H1 (cell line): ENCODE results near the gene ETDB. TPM values are rescaled to one million over a fixed set of nuclear protein-coding genes. Genes with fewer than 3 reads are reported as not detected.
A peak's percentile ranks its signal among the peaks of the same experiment; 100 is the strongest.

Source experiments
- ASH2L ChIP-seq: fragments of 200-600, 300-600 bp; sonication (generic); IDR thresholded peaks from one replicate; pipeline ENCODE4 v1.7.1; 2017; ENCODE audit warnings: low read length
- KDM4A ChIP-seq: IDR thresholded peaks from one replicate; pipeline ENCODE4 v1.7.1; 2012; ENCODE audit warnings: low read depth, mild to moderate bottlenecking, moderate library complexity, low read length, inconsistent platforms; ENCODE audit not compliant: severe bottlenecking
- RAD21 ChIP-seq, 2 experiments: IDR thresholded peaks in 1 of 2; conservative IDR thresholded peaks in 1 of 2; 2 replicates each; pipeline ENCODE4 v1.6.1; 2011; ENCODE audit warnings: low read depth in 2 of 2, low read length in 2 of 2, improper control_type of control experiment in 1 of 2, inconsistent platforms in 1 of 2, mild to moderate bottlenecking in 1 of 2, moderate library complexity in 1 of 2
- polyA plus RNA-seq, 7 experiments: library from polyadenylated mRNA; depleted of rRNA in 3 of 7; stranded (reverse) in 5 of 7; unstranded in 2 of 7; fragments of >200 nt in 5 of 7; fragments of 200-250 nt in 2 of 7; gene quantifications; 1 replicate in 5 of 7; 2 replicates in 1 of 7; 4 replicates in 1 of 7; pipeline versions ENCODE4 v1.2.1 to v1.2.3, GENCODE V29; 2011 to 2013; ENCODE audit warnings: missing spikeins in 2 of 7, mixed read lengths in 2 of 7
- total RNA-seq: library from RNA; stranded (reverse); fragmentation: NEBNext Ultra II Directional; extraction: Animal tissue kit (Norgen Biotek cat#: 25700); gene quantifications from 2 replicates; pipeline ENCODE4 v1.2.1, GENCODE V29; 2021

ETDB gene
- total and polyA plus RNA-seq, 2 of the 8 experiments (the other 6 are each of a cell fraction or from before 2014, with no cell fraction given), result not detected

DNA sequence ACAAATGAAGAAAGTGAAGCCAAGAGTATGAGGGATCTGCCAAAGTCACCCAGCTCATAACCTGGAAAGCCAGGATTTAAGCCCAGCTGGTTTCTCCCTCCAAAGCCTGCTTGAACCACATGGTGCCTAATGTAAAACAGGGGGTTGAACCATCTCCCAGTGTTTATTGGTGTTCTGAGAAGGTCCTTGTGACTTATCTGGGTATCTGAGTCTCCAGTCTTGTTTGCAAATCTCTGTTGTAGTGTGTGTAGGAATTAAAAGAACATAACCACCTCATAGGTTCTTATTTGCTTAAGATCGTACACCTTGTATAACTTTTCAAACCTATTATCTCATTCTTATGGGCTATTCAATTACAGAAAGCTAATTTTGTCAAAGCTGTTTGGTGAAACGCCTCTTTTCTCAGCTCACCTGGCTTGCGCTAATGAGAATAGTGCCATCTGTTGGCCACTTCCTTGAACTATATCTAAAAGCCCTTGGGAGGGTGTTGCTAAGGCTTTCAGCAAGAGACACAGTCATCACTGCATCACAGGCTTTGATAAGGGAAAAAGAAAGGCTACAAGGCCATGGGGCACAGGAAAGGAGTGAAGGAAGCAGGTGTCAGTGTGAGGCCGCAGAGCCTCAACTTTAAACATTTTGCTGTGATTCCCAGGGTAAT is 34.0 kb downstream of the ETDB start (continued):
- TF ChIP-seq KDM4A (no peak), ASH2L (no peak), RAD21 (IDR thresholded peaks at IDR 0.05 in 1 of 2, conservative IDR thresholded peaks at IDR 0.05 in 1 of 2; ENCODE audit: low read depth in 2 of 2, low read length in 2 of 2) (peak; percentile 48 to 66)
